Retinal pigment epithelial cell (primary cell): Measurements from ENCODE around the gene HGFAC.

Source experiments
- DNase-seq: peaks from one replicate; pipeline ENCODE4 v3.0.0-alpha.2; 2010; ENCODE audit warnings: low read depth
- H3K4me3 ChIP-seq: 2 replicates; pipeline ENCODE4 v1.5.1; 2011; ENCODE audit warnings: mild to moderate bottlenecking, low read length, control low read depth, moderate library complexity
- CTCF ChIP-seq: conservative IDR thresholded peaks from 2 replicates; pipeline ENCODE4 v1.5.1; 2011; ENCODE audit warnings: low read depth, low read length, control low read depth, inconsistent platforms

HGFAC gene

GRCh38 chr4:3487861-3488260 is 46.1 kb downstream of the HGFAC start:
- no peak overlapping the region for H3K4me3 ChIP-seq
- DNase-seq = no peak
- TF ChIP-seq CTCF = no peak

- no peak for TF ChIP-seq CTCF
- DNase-seq = no peak
- H3K4me3 ChIP-seq = no peak overlapping the region
Measured at GRCh38 chr4:3488820-3489219, 47.1 kb downstream of the HGFAC start.

DNA sequence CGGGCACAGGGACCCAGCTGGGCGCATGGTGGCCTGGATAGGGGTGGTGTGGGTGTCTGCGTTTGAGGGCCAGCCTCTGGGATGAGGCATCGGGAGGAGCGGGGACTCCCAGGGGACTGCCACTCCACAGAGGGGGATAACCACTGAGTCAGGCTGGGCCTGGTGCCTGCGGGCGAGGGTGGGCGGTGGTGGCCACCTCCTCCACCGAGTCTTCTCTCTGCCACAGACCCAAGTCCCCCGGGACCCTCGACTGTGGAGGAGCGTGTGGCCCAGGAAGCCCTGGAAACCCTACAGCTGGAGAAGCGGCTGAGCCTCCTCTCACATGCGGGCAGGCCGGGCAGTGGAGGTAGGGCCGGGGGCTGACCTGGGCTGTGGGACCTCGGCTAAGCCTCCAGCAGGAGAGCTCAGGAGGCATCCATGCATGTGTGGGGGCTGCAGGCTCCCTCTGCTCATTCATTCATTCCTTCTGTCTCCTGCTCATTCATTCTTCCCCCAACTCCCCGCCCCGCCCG is 47.7 kb downstream of the HGFAC start:
- H3K4me3 ChIP-seq = no peak overlapping the region
- DNase-seq = no peak
- TF ChIP-seq CTCF = no peak

GRCh38 chr4:3491681-3492405 is 50.1 kb downstream of the HGFAC start:
- no peak for TF ChIP-seq CTCF
- DNase-seq = no peak
- H3K4me3 ChIP-seq = no peak overlapping the region

GRCh38 chr4:3492741-3493719 is 51.3 kb downstream of the HGFAC start:
- no peak for DNase-seq
- no peak overlapping the region for H3K4me3 ChIP-seq

More at GRCh38 chr4:3492741-3493719, 51.3 kb downstream of the HGFAC start:
- TF ChIP-seq CTCF = no peak
